ENCODE data around the gene SRP72.

DNA sequence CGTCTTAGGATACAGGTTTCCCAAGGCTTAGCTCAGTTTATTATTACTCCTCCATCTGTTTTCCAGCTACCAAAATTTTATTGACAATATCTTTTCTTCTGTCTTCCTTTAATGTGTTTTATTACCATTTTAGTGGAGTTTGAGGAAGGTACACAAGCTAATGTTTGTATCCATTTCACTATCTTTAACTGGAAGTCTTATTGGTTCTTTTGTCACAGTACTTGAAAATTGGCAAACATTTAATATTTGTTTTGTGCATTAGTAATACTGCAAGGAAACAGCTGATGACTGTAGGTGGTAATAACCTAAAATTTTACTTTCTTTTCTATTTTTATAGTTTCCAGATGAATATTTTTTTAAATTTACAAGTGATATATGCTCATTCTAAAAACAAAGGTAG, 28.8 kb downstream of the SRP72 start:
- TF ChIP-seq EP300 (IDR thresholded peaks at IDR 0.05; ENCODE audit: low read depth) = no peak
- TF ChIP-seq, protein P1, sequence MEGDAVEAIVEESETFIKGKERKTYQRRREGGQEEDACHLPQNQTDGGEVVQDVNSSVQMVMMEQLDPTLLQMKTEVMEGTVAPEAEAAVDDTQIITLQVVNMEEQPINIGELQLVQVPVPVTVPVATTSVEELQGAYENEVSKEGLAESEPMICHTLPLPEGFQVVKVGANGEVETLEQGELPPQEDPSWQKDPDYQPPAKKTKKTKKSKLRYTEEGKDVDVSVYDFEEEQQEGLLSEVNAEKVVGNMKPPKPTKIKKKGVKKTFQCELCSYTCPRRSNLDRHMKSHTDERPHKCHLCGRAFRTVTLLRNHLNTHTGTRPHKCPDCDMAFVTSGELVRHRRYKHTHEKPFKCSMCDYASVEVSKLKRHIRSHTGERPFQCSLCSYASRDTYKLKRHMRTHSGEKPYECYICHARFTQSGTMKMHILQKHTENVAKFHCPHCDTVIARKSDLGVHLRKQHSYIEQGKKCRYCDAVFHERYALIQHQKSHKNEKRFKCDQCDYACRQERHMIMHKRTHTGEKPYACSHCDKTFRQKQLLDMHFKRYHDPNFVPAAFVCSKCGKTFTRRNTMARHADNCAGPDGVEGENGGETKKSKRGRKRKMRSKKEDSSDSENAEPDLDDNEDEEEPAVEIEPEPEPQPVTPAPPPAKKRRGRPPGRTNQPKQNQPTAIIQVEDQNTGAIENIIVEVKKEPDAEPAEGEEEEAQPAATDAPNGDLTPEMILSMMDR (IDR thresholded peaks at IDR 0.05) = no peak
